Sigmoid colon (tissue), 7 donors: ENCODE measurements around the gene PDE4D. TPM values are rescaled to one million over a fixed set of nuclear protein-coding genes. Genes with fewer than 3 reads are reported as not detected.

Experiments
- DNase-seq: peaks from one replicate; pipeline ENCODE4 v3.0.0-alpha.2; 2019
- H3K27ac ChIP-seq, 4 donors: fragments of 200-600 bp; sonication (generic); one replicate each; pipeline ENCODE4 v1.5.1; 2016 to 2019; ENCODE audit warnings: mild to moderate bottlenecking in 1 of 4
- H3K27me3 ChIP-seq, 3 donors: fragments of 200-600 bp; sonication (generic); one replicate each; pipeline ENCODE4 v1.5.1; 2019; ENCODE audit warnings: mild to moderate bottlenecking in 1 of 3
- H3K36me3 ChIP-seq, 4 donors: fragments of 200-600 bp; sonication (generic); one replicate each; pipeline ENCODE4 v1.5.1; 2016 to 2019
- H3K4me1 ChIP-seq, 4 donors: fragments of 200-600 bp; sonication (generic); one replicate each; pipeline ENCODE4 v1.5.1; 2017 to 2019
- H3K4me3 ChIP-seq, 4 donors: fragments of 200-600 bp; sonication (generic); one replicate each; pipeline ENCODE4 v1.5.1; 2017 to 2019; ENCODE audit warnings: mild to moderate bottlenecking in 2 of 4, moderate library complexity in 1 of 4
- H3K9me3 ChIP-seq, 4 donors: fragments of 200-600 bp in 3 of 4; sonication (generic) in 3 of 4; one replicate each; pipeline versions ENCODE4 v1.5.1 to v1.6.1; 2013 to 2019
- EP300 ChIP-seq, 4 donors: sonication (generic); formaldehyde crosslinking; IDR thresholded peaks; one replicate each; pipeline ENCODE4 v1.6.1; 2017; ENCODE audit warnings: antibody characterized with exemption in 4 of 4
- POLR2A ChIP-seq, 2 donors: fragments of 450-650 bp; IDR thresholded peaks; one replicate each; pipeline ENCODE4 v1.6.1; 2016; ENCODE audit warnings: antibody characterized with exemption in 2 of 2, mild to moderate bottlenecking in 2 of 2, moderate library complexity in 2 of 2
- POLR2AphosphoS5 ChIP-seq, 4 donors: sonication (generic); formaldehyde crosslinking; IDR thresholded peaks; one replicate each; pipeline ENCODE4 v1.6.1; 2017; ENCODE audit warnings: antibody characterized with exemption in 4 of 4
- WGBS, 2 donors: extraction: QIAGEN DNeasy Blood & Tissue Kit; methylation state at CpG; one replicate each; pipeline ENCODE4 v1.1.7; 2013; 5-methylcytosine and 5-hydroxymethylcytosine counted together
- intact Hi-C: fragments of 100-400 bp; cut with DNase I; formaldehyde crosslinking; loops from one replicate; pipeline ENCODE4 v1.15.1; 2023
- polyA plus RNA-seq, 3 donors: library from polyadenylated mRNA; stranded (reverse); fragments of 200-250 nt; gene quantifications; one replicate each; pipeline ENCODE4 v1.2.3, GENCODE V29; 2013
- total RNA-seq, 4 donors: library from RNA; depleted of rRNA; stranded (reverse); fragments of >200 nt; gene quantifications; one replicate each; pipeline ENCODE4 v1.1.0, GENCODE V29; 2016
- TF ChIP-seq, protein P1 (sequence below), 4 experiments: fragments of 450-650 bp in 3 of 4; fragments of 200-600 bp in 1 of 4; IDR thresholded peaks; one replicate each; pipeline ENCODE4 v1.5.1; 2016 to 2019; ENCODE audit warnings: antibody characterized with exemption in 4 of 4, mild to moderate bottlenecking in 3 of 4, moderate library complexity in 2 of 4
- donor health status: healthy with polysubstance abuse.
- donor health status: Bipolar disorder and iron deficiency.
- donor health status: healthy.

Gene PDE4D
- total and polyA plus RNA-seq, 7 donors: 6.0 to 289 (median 169) TPM

DNA sequence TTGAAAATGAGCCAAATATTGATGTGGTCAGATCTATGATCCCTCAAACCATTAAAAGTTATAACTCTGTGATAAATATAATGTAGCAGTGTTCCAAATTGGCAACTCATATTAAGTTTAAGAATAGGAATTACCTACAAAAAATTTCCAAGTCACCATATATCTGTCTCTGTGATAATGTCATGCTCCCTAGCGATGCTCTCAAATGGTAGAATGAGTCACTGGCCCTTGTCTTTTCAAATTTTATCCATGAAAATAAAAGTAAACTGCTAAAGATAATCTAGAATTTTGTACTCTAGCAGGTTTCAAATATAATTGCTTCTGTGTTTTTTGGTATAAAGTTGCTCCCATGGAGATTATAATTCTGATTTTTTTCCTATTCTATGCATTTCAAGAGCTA, 277.1 kb downstream of the PDE4D start:
- Histone ChIP-seq H3K9me3 (no peaks in the 10 kb centered on the region), H3K4me1 (peaks cover 0 to 16% (median 7%) of the 10 kb centered on the region in 4 donors), H3K27ac (no peak overlapping the region), H3K36me3 (no peaks in the 10 kb centered on the region), H3K4me3 (no peak overlapping the region), H3K27me3 (no peaks in the 10 kb centered on the region)
- TF ChIP-seq EP300 (IDR thresholded peaks at IDR 0.05) (no peak), POLR2A (IDR thresholded peaks at IDR 0.05) (no peak)
- TF ChIP-seq, protein P1, sequence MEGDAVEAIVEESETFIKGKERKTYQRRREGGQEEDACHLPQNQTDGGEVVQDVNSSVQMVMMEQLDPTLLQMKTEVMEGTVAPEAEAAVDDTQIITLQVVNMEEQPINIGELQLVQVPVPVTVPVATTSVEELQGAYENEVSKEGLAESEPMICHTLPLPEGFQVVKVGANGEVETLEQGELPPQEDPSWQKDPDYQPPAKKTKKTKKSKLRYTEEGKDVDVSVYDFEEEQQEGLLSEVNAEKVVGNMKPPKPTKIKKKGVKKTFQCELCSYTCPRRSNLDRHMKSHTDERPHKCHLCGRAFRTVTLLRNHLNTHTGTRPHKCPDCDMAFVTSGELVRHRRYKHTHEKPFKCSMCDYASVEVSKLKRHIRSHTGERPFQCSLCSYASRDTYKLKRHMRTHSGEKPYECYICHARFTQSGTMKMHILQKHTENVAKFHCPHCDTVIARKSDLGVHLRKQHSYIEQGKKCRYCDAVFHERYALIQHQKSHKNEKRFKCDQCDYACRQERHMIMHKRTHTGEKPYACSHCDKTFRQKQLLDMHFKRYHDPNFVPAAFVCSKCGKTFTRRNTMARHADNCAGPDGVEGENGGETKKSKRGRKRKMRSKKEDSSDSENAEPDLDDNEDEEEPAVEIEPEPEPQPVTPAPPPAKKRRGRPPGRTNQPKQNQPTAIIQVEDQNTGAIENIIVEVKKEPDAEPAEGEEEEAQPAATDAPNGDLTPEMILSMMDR (IDR thresholded peaks at IDR 0.05): no peak
- DNase-seq: no peak
- intact Hi-C loops: no loop called here
- 96 to 97% methylated on average over 1 of the region's 1 CpG for WGBS, 2 donors

DNA sequence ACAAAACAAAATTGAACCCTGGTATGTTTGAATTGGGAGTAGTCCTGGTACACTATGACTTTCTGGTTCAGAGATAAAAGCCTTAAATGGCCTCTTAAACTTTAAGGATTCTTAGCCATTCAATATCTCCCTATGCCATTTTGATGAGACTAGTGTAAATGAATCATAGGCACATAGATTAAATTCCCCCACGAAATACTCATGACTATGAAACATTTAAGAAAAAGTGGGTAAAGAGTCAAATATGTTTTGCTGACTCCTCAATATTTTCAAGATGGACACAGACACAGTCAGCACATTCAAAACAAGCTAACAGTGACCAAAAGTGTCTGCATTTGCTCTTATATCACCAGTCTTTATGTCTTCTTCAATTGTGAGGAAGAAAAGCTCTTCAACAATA, 278.3 kb downstream of the PDE4D start:
- H3K4me1 ChIP-seq: peaks cover 0 to 12% (median 6%) of the 10 kb centered on the region in 4 donors
- H3K27ac ChIP-seq: no peak overlapping the region
- DNase-seq: no peak
- no peaks in the 10 kb centered on the region for H3K36me3 ChIP-seq
- intact Hi-C loops: no loop called here
- H3K27me3 ChIP-seq: no peaks in the 10 kb centered on the region
- TF ChIP-seq, protein P1 (IDR thresholded peaks at IDR 0.05): no peak
- TF ChIP-seq POLR2AphosphoS5 (IDR thresholded peaks at IDR 0.05) (no peak), EP300 (IDR thresholded peaks at IDR 0.05) (no peak), POLR2A (IDR thresholded peaks at IDR 0.05) (no peak)
- no peak overlapping the region for H3K4me3 ChIP-seq
- 82 to 89% methylated on average over 1 of the region's 1 CpG for WGBS, 2 donors
- H3K9me3 ChIP-seq: no peaks in the 10 kb centered on the region

- intact Hi-C loops: no loop called here
- WGBS, 2 donors: 51 to 73% methylated on average over 4 of the region's 4 CpGs
- Histone ChIP-seq H3K4me3 (no peak overlapping the region), H3K4me1 (peaks cover 0 to 22% (median 20%) of the 10 kb centered on the region in 4 donors), H3K36me3 (no peaks in the 10 kb centered on the region), H3K27ac (no peak overlapping the region), H3K27me3 (no peaks in the 10 kb centered on the region), H3K9me3 (no peaks in the 10 kb centered on the region)
- no peak for TF ChIP-seq EP300 (IDR thresholded peaks at IDR 0.05)
- TF ChIP-seq, protein P1 (IDR thresholded peaks at IDR 0.05): no peak
- no peak for TF ChIP-seq POLR2A (IDR thresholded peaks at IDR 0.05)
- TF ChIP-seq POLR2AphosphoS5 (IDR thresholded peaks at IDR 0.05): no peak
- no peak for DNase-seq
Measured at GRCh38 chr5:59609501-59610265, 283.8 kb downstream of the PDE4D start.

- Histone ChIP-seq H3K4me3 (no peak overlapping the region), H3K36me3 (no peaks in the 10 kb centered on the region), H3K27ac (no peak overlapping the region), H3K9me3 (no peaks in the 10 kb centered on the region), H3K27me3 (no peaks in the 10 kb centered on the region), H3K4me1 (peaks cover 0 to 22% (median 20%) of the 10 kb centered on the region in 4 donors)
- intact Hi-C loops: no loop called here
- TF ChIP-seq EP300 (IDR thresholded peaks at IDR 0.05) (no peak), POLR2A (IDR thresholded peaks at IDR 0.05) (no peak), POLR2AphosphoS5 (IDR thresholded peaks at IDR 0.05) (no peak)
- TF ChIP-seq, protein P1 (IDR thresholded peaks at IDR 0.05): no peak
- DNase-seq: no peak
- 62 to 81% methylated on average over 2 of the region's 2 CpGs for WGBS, 2 donors
Measured at GRCh38 chr5:59608745-59609144, 284.8 kb downstream of the PDE4D start.
